Measurements from ENCODE around the gene MRPL49. TPM values are rescaled to one million over a fixed set of nuclear protein-coding genes. Genes with fewer than 3 reads are reported as not detected.

MRPL49 gene
- total RNA-seq, 1 experiment from 2014 or later: 73.4 TPM

GRCh38 chr11:65100674-65101350 is 21.3 kb upstream of the MRPL49 start:
- no peak overlapping the region for H3K4me2 ChIP-seq (ENCODE audit: insufficient read depth, insufficient read length, low read length)
- H3K9ac ChIP-seq (ENCODE audit: extremely low read depth, insufficient read length, low read length): no peak overlapping the region
- no peak overlapping the region for H3K23ac ChIP-seq (ENCODE audit: insufficient read length, low read depth, low read length)
- no peak overlapping the region for H2AFZ ChIP-seq (ENCODE audit: low read length)
- H4K20me1 ChIP-seq (ENCODE audit: control insufficient read depth, insufficient read depth, insufficient read length): no peaks in the 10 kb centered on the region
- H2BK120ac ChIP-seq (ENCODE audit: low read depth, low read length, poor library complexity, severe bottlenecking): no peak overlapping the region
- H3K27ac ChIP-seq (ENCODE audit: insufficient read length, low read depth, low read length): no peak overlapping the region
- TF ChIP-seq CTCF (conservative IDR thresholded peaks at IDR 0.05): peak; percentile 36; the same call in 2 of the 3 replicates
- H3K4ac ChIP-seq (ENCODE audit: low read depth, low read length): no peak overlapping the region
- H3K56ac ChIP-seq (ENCODE audit: insufficient read length, low read depth, low read length): no peak overlapping the region
- peaks cover 5% of the 10 kb centered on the region in 2 experiments for H3K4me1 Mint-ChIP-seq
- H3K4me1 ChIP-seq (ENCODE audit: insufficient read depth, low read length): no peaks in the 10 kb centered on the region
- H4K91ac ChIP-seq (ENCODE audit: insufficient read length, low read depth, low read length): no peak overlapping the region
- H2BK20ac ChIP-seq (ENCODE audit: low read depth, low read length, poor library complexity, severe bottlenecking): no peak overlapping the region
- H3K79me2 ChIP-seq (ENCODE audit: insufficient read depth, low read length): 0 out of 2 replicates have a peak, but pooled peaks cover 3% of the 10 kb centered on the region
- no peaks in the 10 kb centered on the region for H3K23me2 ChIP-seq (ENCODE audit: insufficient read length, low read depth, low read length, poor library complexity, severe bottlenecking)
- no peak overlapping the region for H4K5ac ChIP-seq (ENCODE audit: insufficient read length, low read depth, low read length)
- no peak for DNase-seq
- H2BK12ac ChIP-seq (ENCODE audit: insufficient read length, low read depth, low read length): no peak overlapping the region
- no peaks in the 10 kb centered on the region for H3K9me3 Mint-ChIP-seq
- no peak overlapping the region for H4K8ac ChIP-seq (replicated peaks; ENCODE audit: insufficient read length, low read depth, low read length)
- H3K27ac Mint-ChIP-seq: no peak overlapping the region
- H3K36me3 Mint-ChIP-seq (ENCODE audit: insufficient read depth in 1 of 3, low read depth in 3 of 3): peaks cover 4 to 16% (median 14%) of the 10 kb centered on the region in 3 experiments; a peak in 5 of 7 replicates
- H3T11ph ChIP-seq (ENCODE audit: low read length): no peak overlapping the region
- no peaks in the 10 kb centered on the region for H3K27me3 ChIP-seq (ENCODE audit: insufficient read depth, low read length)
- H3K79me1 ChIP-seq (ENCODE audit: insufficient read depth, low read depth, low read length, poor library complexity, severe bottlenecking): peaks cover 4% of the 10 kb centered on the region
- no peak overlapping the region for H3K18ac ChIP-seq (ENCODE audit: insufficient read length, low read depth, low read length)
- no peaks in the 10 kb centered on the region for H3K9me3 ChIP-seq (ENCODE audit: control insufficient read depth, low read depth, low read length)
- no peak overlapping the region for H2AK5ac ChIP-seq (ENCODE audit: insufficient read length, low read length)
- WGBS (ENCODE audit: extremely low coverage, insufficient read length, low lambda C conversion rate): no CpG with 5 or more reads among the region's 6 CpGs
- no peaks in the 10 kb centered on the region for H3K27me3 Mint-ChIP-seq (ENCODE audit: low read depth)
- no peak overlapping the region for H3K4me3 Mint-ChIP-seq
- no peak overlapping the region for H2BK15ac ChIP-seq (ENCODE audit: low read depth, low read length)
- H2BK5ac ChIP-seq (ENCODE audit: insufficient read length, low read length): no peak overlapping the region
- no peak overlapping the region for H3K14ac ChIP-seq (ENCODE audit: insufficient read depth, low read length)
